Subcutaneous abdominal adipose tissue (tissue), 5 donors: ENCODE measurements around the gene DYNC2LI1.

Experiments
- H3K27ac ChIP-seq: one replicate; pipeline ENCODE4 v1.7.0; 2013; ENCODE audit warnings: low read depth, mild to moderate bottlenecking, inconsistent platforms, low read length, moderate library complexity
- H3K27me3 ChIP-seq, 5 donors: one replicate each; pipeline ENCODE4 v1.7.0; 2013; ENCODE audit warnings: low read length in 5 of 5, inconsistent platforms in 1 of 5; ENCODE audit not compliant: control insufficient read depth in 5 of 5, insufficient read depth in 4 of 5
- H3K36me3 ChIP-seq, 5 donors: one replicate each; pipeline ENCODE4 v1.7.0; 2013; ENCODE audit warnings: low read length in 5 of 5; ENCODE audit not compliant: control insufficient read depth in 5 of 5, insufficient read depth in 5 of 5
- H3K4me1 ChIP-seq, 5 donors: one replicate each; pipeline ENCODE4 v1.7.0; 2013; ENCODE audit warnings: low read length in 5 of 5, mild to moderate bottlenecking in 3 of 5, moderate library complexity in 1 of 5; ENCODE audit not compliant: control insufficient read depth in 5 of 5, insufficient read depth in 5 of 5
- H3K4me3 ChIP-seq, 5 donors: one replicate each; pipeline ENCODE4 v1.7.0; 2013; ENCODE audit warnings: low read length in 5 of 5, low read depth in 1 of 5
- H3K9ac ChIP-seq, 5 donors: one replicate each; pipeline ENCODE4 v1.7.0; 2013; ENCODE audit warnings: low read length in 5 of 5, mild to moderate bottlenecking in 4 of 5, moderate library complexity in 3 of 5
- H3K9me3 ChIP-seq, 5 donors: one replicate each; pipeline ENCODE4 v1.7.0; 2013; ENCODE audit warnings: low read length in 5 of 5; ENCODE audit not compliant: control insufficient read depth in 5 of 5
- donor health status: healthy.
- donor health status: healthy.
- donor health status: healthy.
- donor health status: healthy.
- donor health status: healthy.

The DYNC2LI1 gene

DNA sequence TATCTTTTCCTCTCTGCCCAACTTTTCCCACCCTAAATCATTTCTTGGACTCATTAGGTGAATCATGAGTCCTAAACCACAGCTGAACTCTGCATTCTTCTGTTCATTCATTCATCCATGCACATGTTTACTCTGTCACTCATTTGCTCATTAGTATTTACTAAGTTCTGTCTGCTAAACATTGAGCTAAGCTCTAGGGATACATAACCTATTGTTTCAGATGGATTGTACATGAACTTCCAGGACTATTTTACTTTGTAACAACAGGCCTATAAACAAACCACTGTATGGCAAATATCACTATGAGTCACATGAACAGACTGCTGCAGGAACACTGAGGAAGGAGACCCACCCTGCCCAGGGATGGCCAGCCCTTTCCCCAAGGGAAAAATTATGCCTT is 14.6 kb upstream of the DYNC2LI1 start:
- peak overlapping the region; percentile 52 for H3K27ac ChIP-seq

DNA sequence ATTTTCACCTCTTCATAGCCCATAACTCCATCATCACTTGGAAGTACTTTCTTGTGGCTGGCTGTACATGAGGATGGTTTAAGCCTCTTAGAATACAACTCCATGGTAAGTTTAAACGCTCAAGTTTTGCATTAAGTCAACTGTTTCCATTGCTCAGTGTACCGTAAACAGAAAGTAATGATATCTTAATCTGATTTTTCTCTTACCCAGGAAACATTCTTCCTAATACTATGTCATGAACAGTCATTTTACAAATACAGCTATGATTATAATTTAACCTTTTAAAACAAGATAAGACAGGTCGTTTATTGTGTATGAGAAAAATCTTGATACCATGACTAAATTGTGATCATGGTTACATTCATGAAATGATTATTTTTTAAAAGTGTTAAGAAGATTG is 11.6 kb upstream of the DYNC2LI1 start:
- Histone ChIP-seq H3K36me3 (peaks cover 0 to 4% (median 2%) of the 10 kb centered on the region in 5 donors), H3K9me3 (no peaks in the 10 kb centered on the region), H3K27me3 (no peaks in the 10 kb centered on the region), H3K4me3 (no peak overlapping the region), H3K9ac (no peak overlapping the region), H3K4me1 (peaks cover 6 to 18% (median 13%) of the 10 kb centered on the region in 5 donors), H3K27ac (no peak overlapping the region)

More for the DNA sequence above, 14.6 kb upstream of the DYNC2LI1 start:
- Histone ChIP-seq H3K36me3 (no peaks in the 10 kb centered on the region), H3K9me3 (no peaks in the 10 kb centered on the region), H3K4me1 (peaks cover 6 to 26% (median 14%) of the 10 kb centered on the region in 5 donors), H3K27me3 (no peaks in the 10 kb centered on the region), H3K9ac (no peak overlapping the region), H3K4me3 (no peak overlapping the region)

DNA sequence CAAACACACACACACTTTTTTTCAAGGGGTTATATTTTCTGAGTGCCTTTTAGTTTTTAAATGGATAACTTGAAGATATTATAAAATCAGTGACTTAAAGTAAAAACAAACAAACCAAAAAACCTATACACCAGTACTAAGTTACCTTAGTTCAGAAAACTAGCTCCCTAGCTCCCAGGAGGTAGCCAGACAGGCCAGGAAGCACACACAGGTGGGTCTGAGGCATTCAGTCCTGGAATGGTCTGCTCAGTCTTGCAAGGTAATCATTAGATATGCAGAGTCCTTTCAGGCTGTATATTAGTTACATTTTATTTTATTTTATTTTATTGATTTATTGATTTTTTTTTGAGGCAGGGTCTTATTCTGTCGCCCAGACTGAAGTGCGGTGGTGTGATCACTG is 10.7 kb upstream of the DYNC2LI1 start:
- Histone ChIP-seq H3K9ac (no peak overlapping the region), H3K4me1 (peaks cover 6 to 18% (median 13%) of the 10 kb centered on the region in 5 donors), H3K27ac (no peak overlapping the region), H3K9me3 (no peaks in the 10 kb centered on the region), H3K36me3 (peaks cover 0 to 4% (median 2%) of the 10 kb centered on the region in 5 donors), H3K4me3 (no peak overlapping the region), H3K27me3 (no peaks in the 10 kb centered on the region)

DNA sequence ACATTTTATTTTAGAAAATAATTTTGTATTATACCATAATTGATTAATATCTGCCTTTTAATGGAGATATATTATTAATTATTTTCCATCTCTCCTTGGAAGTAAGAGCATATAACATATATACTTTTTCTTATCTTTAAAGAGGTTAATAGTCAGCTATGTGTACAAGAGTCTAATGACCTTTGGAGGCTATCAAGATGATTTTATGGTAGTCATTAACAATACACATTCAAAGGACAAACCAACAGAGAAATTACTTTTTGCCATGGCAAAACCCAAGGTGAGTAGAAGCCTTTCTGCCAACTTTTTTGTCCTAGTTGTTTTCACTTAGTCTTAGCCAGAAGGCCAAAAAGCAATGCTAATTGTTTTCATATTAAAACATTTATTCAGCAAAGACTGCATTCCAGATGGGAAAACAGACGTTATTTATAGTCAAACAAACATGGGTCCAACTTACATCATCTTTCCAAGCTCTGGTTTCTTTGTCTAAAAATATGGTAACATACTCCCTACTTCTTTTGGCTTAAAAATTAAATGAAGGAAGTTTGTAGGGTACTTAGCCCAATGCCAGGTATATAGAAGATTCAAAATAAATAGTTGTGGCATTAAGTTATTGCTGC is 9.6 kb upstream of the DYNC2LI1 start:
- Histone ChIP-seq H3K27ac (no peak overlapping the region), H3K4me1 (peaks cover 4 to 8% (median 5%) of the 10 kb centered on the region in 5 donors), H3K4me3 (no peak overlapping the region), H3K27me3 (no peaks in the 10 kb centered on the region), H3K9ac (no peak overlapping the region), H3K36me3 (peaks cover 0 to 4% (median 2%) of the 10 kb centered on the region in 5 donors), H3K9me3 (no peaks in the 10 kb centered on the region)

DNA sequence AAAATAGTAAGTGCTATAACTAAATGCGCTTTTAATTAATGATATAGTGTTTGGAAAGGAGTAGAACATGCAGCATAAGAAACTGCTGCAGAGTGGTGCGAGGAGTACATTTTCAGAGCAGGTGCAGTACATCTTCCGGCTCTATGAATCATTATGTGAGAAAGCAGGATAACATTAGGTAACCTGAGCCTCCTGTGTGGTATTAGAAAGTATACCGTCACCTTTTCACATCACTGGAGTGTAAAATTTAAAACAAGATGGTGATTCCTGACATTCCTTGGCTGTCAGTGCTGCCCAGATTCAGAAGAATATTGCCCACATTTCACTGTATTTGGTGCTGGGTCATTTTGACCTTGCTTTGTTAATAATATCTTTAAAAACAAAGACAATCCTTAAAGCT is 7.8 kb upstream of the DYNC2LI1 start:
- H3K9me3 ChIP-seq, result no peaks in the 10 kb centered on the region
- H3K27ac ChIP-seq, result no peak overlapping the region
- peaks cover 0 to 4% (median 2%) of the 10 kb centered on the region in 5 donors for H3K36me3 ChIP-seq
- no peaks in the 10 kb centered on the region for H3K27me3 ChIP-seq
- H3K4me3 ChIP-seq, result no peak overlapping the region
- no peaks in the 10 kb centered on the region for H3K4me1 ChIP-seq
- no peak overlapping the region for H3K9ac ChIP-seq

DNA sequence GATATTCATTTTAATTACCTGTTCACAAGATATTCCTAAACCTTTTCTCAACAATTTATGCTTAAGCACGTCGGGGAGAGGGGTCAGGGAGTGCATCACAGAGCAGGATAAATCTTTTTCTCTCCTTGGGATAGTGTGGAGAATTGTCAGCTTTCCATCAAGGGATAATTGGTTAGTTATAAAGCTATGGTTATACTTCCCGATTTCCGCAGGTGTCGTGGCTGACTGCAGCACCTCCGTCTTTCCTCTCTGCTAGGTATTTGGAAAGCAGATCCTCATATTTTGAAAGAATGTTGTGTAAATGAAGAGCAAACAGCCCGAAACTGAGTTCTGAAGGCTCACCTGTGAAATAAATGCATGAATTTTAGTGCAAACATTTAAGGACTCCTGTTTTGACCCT is 778 bp downstream of the DYNC2LI1 start:
- Histone ChIP-seq H3K27me3 (no peaks in the 10 kb centered on the region), H3K4me1 (peaks cover 0 to 11% (median 8%) of the 10 kb centered on the region in 5 donors), H3K36me3 (peaks cover 5 to 18% (median 8%) of the 10 kb centered on the region in 5 donors), H3K9me3 (no peaks in the 10 kb centered on the region), H3K27ac (peak overlapping the region; percentile 81), H3K4me3 (peak overlapping the region; percentile 93 to 99 (median 94)), H3K9ac (peak overlapping the region; percentile 87 to 98 (median 91))

DNA sequence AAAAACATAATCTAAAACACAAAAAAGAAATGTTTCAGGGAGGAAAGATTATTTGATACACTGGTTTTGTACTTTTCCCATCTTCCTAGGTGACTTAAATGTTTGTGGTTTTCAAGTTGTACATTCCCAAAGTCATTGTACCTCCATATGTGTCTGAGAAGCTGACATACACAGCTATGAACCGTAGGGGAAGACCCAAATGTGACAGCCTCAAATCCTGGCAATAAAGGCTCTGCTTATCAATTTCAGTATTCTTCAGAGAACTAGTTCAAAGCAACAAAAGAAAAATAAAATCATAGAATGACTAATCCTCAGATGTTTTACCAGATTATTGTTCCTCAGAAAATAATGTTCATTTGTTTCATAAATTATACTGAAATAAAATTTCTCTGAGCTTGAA is 2.5 kb downstream of the DYNC2LI1 start:
- Histone ChIP-seq H3K4me3 (no peak overlapping the region), H3K9ac (peak overlapping the region in 1 of 5 donors; percentile 7), H3K9me3 (no peaks in the 10 kb centered on the region), H3K36me3 (peaks cover 5 to 21% (median 8%) of the 10 kb centered on the region in 5 donors), H3K27ac (no peak overlapping the region), H3K27me3 (no peaks in the 10 kb centered on the region), H3K4me1 (peaks cover 0 to 11% (median 8%) of the 10 kb centered on the region in 5 donors)

DNA sequence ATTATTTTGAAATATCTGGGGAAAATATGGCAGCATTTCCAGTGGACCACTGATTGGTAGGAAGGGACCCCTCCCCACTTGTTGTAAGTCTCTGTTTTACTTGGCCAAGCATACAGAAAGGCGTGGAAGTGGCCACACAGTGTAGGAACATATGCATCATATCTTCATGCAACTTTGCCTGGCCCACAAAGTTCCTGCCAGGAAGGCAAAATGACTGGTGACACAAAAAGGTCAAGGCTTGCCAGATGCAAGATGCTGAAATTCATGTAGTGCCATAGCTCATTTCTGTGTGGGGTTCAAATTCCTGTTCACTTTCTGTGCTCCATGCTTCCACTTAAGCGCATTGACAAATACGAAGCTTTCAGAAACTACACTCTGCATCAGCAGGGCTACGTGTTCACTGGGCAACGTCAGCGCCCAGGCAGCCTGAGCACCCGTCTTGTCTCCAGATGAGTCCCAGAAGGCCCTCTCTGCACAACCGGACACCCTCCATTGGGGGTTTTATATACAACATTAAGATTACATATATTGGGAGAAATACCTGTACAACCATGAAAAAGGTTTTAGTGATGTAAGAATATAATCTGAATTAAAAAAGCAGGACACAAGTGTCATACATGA is 3.6 kb downstream of the DYNC2LI1 start:
- H3K36me3 ChIP-seq, result peaks cover 5 to 21% (median 8%) of the 10 kb centered on the region in 5 donors
- H3K9me3 ChIP-seq, result no peaks in the 10 kb centered on the region
- no peak overlapping the region for H3K4me3 ChIP-seq
- H3K9ac ChIP-seq, result no peak overlapping the region
- H3K4me1 ChIP-seq, result peaks cover 0 to 11% (median 8%) of the 10 kb centered on the region in 5 donors
- no peak overlapping the region for H3K27ac ChIP-seq
- H3K27me3 ChIP-seq, result no peaks in the 10 kb centered on the region

DNA sequence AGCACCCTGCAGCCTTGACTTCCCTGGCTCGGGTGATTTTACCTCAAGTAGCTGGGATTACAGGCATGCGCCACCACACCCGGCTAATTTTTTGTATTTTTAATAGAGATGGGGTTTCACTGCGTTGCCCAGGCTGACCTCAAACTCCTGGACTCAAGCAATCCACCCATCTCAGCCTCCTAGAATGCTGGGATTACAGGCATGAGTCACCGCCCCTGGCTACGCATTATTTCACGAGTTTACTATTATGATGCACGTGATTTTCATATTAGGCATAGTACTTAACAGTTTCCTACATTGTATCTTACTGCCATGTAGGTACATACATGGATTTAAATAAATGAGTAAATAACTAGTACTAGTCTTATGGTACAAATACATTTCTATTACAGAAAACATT is 4.4 kb downstream of the DYNC2LI1 start:
- H3K36me3 ChIP-seq, result peaks cover 5 to 21% (median 8%) of the 10 kb centered on the region in 5 donors
- H3K4me3 ChIP-seq, result no peak overlapping the region
- H3K9me3 ChIP-seq, result no peaks in the 10 kb centered on the region
- H3K27me3 ChIP-seq, result no peaks in the 10 kb centered on the region
- H3K9ac ChIP-seq, result no peak overlapping the region
- H3K27ac ChIP-seq, result no peak overlapping the region
- H3K4me1 ChIP-seq, result peaks cover 0 to 11% (median 8%) of the 10 kb centered on the region in 5 donors

DNA sequence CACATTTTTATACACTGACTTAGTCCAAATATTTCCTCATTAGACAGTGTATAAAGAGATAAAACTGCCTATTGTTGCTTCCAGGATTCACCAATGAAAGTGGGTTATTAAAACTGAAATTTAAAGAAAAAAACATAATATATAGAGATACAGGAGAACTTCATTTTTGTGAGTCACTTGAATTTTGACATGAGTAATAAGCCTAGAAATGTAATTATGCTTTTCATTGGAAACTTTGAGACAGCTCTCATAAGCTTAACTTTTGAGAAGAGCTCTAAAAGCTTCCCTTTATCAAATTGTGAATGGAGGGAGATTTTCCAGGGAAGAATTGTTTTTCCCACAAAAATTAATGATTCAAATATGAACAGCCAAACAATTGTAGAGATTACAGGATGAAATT is 14.1 kb downstream of the DYNC2LI1 start:
- H3K9me3 ChIP-seq, result no peaks in the 10 kb centered on the region
- H3K4me3 ChIP-seq, result no peak overlapping the region
- peaks cover 0 to 16% (median 5%) of the 10 kb centered on the region in 5 donors for H3K4me1 ChIP-seq
- no peak overlapping the region for H3K9ac ChIP-seq
- no peaks in the 10 kb centered on the region for H3K27me3 ChIP-seq
- H3K36me3 ChIP-seq, result peaks cover 11 to 20% (median 14%) of the 10 kb centered on the region in 5 donors
- no peak overlapping the region for H3K27ac ChIP-seq
